ENCODE results near the gene KLK15.
"Not testable (repeated sequence)": the region's sequence is repeated elsewhere in the genome, so short reads cannot be mapped to it uniquely, and the experiment has no call there.

Gene KLK15

DNA sequence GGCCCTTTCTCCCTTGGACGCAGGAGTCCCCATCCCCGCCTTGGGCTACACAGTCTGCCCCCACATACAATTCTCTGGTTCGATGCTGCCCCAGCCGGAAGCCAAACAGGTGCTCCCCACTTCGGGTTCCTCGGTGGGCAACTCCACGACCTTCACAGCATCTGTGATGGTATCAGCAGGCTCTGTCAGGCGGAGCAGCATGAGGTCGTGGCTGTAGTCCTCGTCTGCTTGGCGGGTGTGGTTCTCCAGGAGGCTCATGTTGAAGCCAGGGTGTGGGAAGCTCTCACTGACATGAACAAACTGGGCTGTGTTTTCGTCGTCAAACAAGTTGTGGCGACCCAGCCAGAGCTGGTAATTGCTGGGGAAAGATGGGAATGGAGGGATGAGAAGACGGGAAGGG is 13.3 kb downstream of the KLK15 start:
- no peak for DNase-seq

GRCh38 chr19:50819636-50820035 is 13.7 kb downstream of the KLK15 start:
- no peak for DNase-seq

DNA sequence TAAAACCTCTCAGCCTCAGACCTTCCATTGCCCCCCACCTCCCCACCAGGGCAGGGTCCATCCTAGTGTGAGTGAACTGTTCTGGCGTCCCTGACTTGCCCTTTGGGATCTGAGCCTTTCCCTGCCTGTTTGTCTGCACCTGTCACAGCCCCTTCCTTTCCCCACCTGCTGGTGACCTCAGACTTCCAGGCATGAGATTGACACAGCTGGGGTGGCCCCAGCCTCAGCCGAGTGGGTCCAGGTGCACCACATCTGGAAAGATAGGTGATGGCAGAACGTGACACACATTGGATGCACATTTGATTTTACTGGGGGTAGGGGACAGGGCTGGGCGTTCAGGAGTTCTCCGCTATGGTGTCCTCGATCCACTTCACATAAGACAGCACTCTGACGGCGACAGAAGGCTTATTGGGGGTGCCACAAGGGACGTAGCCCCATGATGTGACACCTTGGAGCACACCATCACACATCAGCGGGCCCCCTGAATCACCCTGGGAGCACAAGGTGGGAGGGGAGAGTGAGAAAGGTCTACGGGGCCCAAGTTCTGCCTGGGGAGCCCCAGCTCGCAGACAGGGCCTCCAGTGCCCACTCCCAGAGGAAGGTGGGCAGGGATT is 14.4 kb downstream of the KLK15 start:
- no peak for DNase-seq

GRCh38 chr19:50817941-50818858 is 15.2 kb downstream of the KLK15 start:
- no peak for DNase-seq

- DNase-seq, result no peak
Observed at GRCh38 chr19:50815439-50815838, 17.9 kb downstream of the KLK15 start.

DNA sequence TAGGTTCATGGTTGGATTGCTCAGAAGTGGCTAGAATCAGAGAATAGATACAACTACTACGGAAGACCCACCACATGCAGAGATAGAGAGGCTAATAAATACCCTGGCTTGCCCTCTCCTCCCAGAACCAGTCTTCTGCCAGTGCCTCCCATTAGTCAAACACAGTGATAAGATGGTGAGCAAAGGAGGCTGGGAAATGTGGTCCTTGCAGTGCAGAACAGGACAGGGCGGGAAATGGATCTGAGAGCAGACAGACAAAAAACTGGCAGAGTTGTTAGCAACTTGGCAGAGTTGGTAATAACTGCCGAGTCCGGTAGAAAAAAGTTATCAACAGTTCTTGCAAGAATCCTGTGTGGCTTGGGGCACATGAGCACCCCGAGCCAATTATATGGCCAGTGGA is 18.5 kb downstream of the KLK15 start:
- no peak for DNase-seq

GRCh38 chr19:50812474-50812873 is 20.9 kb downstream of the KLK15 start:
- no peak for DNase-seq

GRCh38 chr19:50811622-50812238 is 21.6 kb downstream of the KLK15 start:
- DNase-seq, result not testable (repeated sequence)

GRCh38 chr19:50808856-50809255 is 24.5 kb downstream of the KLK15 start:
- DNase-seq, result no peak

DNA sequence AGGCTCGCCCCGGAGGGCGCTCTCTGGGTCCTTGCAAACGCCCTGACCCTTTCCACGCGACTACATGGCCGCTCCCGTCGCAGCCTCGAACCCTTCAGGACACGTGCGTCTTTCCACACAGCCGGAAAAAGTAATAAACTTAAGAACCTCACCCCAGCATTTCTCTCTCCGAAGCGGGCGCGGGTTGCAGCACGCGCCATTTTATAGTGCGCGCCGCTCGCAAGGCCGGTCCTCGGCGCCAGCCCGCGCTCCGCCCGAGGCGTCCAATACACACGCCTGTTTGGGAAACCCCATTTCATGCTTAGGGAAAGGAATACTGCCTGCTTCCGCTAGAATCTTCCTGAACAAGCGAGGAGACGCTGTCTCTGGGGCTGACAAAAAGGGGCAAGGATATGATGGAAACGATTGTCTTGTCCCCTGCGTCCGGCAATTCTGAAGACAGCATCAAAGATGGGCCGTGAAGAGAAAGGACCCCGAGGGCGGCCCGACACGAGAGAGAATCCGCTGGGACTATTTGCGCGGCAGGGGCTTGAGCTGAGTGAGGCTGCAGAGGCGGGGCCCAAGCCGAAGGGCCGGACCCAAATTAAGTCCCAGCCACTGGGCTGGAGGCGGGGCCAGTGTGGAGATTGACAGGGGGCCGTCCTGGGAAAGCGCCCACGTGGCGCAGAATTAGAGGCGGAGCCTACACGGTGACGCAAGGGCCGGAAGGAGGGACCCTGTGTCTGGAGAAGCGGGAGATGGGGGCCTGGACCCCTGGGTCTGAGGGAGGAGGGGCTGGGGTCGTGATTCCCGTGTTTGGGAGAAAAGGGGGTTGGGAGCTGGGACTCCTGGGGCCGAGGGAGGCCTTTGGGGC is 28.7 kb downstream of the KLK15 start:
- DNase-seq, result peak; percentile 95

- DNase-seq, result no peak
Observed at GRCh38 chr19:50803633-50804419, 29.5 kb downstream of the KLK15 start.

DNA sequence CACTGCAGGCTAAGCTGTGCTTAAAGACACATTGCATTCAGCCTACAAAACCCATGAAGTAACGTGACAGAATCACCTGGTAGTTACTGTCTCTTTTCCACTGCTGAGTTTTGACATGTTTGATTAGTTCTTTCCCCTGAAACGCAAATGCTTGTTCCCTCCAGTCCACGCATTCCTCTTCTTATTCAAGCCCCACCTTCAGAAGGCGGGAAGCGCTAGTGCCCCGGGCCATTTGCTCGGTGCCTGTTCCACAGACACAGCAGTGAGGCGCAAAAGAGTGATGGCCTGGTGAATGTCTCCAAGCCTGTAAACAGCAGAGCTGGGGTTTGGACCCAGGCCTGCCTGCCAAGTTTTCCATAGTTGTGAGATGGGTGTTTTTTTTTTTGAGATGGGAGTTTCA is 32.3 kb downstream of the KLK15 start:
- no peak for DNase-seq

- no peak for DNase-seq
Observed at GRCh38 chr19:50799547-50799851, 33.9 kb downstream of the KLK15 start.

DNA sequence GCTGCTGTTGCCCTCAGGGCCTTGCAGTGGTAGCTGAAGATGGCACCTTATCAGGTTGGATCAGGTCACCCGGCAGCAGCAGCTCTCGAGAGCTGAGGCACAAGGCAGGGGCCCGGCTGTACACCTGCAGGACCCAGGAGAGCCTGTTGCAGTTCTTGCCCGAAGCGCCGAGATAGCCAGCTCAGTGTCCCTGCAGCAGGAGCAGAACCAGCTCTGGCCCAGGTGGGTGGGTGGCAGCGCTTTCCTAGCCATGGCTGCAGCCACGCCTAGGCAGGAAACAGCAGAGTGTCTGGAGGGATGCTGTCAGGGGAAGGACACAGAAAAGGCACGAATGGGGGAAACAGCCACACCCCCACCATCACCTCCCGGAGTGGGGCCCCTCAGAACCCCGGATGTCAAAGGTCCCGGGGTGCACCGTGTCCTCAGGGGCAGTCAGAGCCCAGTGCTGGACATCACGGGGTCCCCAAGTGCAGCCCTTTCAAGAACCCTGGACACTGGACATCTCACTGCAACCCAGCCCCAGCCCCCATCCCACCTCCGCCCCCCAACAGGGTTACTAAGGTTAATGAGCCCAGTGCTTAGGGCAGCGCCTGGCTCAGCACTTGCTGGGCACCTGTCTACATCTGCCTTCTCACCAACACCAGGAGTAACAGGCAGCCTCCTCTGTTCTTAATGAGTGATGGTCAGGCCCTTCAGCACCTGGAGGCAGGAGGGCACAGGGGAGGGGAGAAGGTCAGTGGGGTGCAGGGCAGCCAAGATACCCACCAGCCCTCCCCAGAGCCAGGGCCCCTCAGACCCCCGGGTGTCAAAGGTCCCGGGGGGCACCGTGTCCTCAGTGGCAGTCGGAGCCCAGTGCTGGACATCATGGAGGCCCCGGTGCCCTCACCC is 34.5 kb downstream of the KLK15 start:
- no peak for DNase-seq

DNA sequence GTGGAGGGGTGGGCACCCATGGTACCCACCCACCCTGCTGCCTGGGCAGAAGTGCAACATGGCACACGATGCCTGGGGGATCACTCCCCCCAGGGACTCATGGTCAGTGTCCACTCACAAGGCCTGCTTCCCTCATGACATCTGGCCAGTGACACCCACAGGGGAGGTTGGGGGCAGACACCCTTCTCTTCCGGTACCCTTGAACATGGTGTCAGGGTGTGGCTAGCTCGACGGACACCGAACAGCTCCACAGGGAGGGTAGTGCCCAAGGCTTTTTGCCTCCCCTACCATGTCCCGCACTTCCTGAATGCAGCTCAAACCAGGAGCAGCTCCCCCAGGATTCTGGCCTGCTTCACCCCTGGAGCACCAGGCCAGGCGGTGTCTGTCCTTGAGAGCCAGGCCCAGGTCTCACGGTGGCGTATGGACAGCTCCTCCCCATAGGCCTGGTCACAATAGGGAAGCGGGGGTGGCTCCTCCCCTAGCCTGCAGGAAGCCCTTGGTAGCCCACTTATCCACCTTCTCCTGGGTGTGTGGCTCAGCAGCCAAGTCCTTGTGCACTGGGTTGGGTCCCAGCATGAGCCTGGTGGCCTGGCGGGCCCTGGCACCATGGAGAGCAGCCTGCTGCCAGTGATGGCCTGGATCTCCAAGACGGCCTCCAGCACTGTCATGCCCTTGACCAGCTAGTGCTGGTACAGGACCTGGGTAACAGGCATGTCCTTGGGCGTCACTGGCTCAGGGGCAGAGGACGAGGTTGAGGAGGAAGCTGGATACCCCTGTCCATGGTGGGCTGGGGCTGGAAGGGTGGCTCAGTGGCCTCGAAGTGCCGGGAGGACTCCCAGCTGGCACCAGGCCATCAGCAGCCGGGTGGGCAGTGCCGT is 35.4 kb downstream of the KLK15 start:
- no peak for DNase-seq

DNA sequence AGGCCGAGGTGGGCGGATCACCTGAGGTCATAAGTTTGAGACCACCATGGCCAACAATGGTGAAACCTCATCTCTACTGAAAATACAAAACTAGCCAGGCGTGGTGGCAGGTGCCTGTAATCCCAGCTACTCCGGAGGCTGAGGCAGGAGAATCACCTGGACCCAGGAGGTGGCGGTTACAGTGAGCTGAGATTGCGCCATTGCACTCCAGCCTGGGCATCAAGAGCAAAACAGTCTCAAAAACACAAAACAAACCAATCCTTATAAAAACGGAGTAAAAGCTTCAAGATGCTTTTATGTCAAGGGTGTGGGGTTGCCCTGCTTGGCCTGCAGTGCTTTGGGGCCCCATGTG is 36.0 kb downstream of the KLK15 start:
- no peak for DNase-seq

- no peak for DNase-seq
Observed at GRCh38 chr19:50796634-50797428, 36.5 kb downstream of the KLK15 start.

DNA sequence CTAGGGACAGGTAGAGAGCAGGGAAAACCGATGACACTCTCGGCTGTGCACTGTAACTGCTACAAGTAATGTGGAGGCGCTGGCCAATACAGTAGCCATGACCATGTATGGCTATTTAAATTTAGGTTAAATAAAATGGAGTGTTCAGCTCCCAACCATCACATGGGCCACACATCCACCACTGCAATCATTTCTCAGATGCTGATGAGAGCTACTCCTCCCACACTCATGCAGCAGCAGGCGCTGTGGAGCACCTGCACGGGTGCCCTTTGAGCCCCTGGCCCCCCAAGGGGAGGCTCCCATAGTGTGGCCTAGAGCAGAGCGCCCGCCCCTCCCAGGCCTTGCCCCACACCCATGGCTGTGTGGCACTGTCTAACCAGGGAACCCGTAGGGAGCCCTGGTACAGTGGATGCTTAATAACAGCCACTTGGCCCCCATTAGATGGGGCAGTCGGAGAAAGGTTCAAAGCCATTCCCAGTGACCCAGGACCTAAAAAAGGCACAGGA is 37.2 kb downstream of the KLK15 start:
- no peak for DNase-seq

DNA sequence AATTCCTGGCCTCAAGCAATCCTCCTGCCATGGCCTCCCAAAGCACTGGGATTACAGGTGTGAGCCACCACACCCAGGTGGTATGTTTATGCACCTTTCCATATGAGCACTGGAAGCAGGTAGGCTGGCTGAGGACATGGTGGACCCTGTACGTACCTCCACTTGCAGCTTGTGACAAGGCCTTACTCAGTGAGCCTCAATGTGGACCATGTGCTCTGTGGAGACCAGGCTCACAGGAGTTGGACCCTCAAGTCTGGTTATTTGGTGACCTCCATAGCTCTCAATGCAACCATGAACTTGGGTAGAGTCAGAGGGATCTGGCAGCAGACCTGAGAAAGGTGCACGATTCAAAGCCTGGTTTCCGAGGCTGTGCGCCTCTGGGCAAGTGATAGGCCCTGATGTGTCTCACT is 37.7 kb downstream of the KLK15 start:
- DNase-seq, result no peak

All from GOT3 (cell line).